GM19099 (cell line): ENCODE results near the gene ZNF408.

Experiments used
- POLR2A ChIP-seq: IDR thresholded peaks from 3 replicates; pipeline ENCODE4 v1.6.1; 2011; ENCODE audit warnings: low read depth; ENCODE audit not compliant: insufficient read length; ENCODE audit errors: extremely low read depth

Gene ZNF408

DNA sequence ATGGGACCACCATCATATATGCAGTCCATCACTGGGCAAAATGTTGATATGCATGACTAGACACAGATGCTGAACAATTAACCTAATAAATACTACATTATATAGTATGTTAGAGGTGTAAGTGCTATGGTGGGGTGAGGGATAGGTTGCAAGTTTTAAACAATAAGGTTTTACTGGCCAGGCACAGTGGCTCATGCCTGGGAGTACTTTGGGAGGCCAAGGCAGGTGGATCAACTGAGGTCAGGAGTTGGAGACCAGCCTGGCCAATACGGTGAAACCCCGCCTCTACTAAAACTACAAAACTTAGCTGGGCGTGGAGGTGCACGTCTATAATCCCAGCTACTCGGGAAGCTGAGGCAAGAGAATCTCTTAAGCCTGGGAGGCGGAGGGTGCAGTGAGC, 46.3 kb downstream of the ZNF408 start:
- TF ChIP-seq POLR2A, result no peak
